WTC11 (cell line): ENCODE data around the gene FOXK1. TPM values are rescaled to one million over a fixed set of nuclear protein-coding genes. Genes with fewer than 3 reads are reported as not detected.

Experiments
- ATAC-seq: fragments of 200-7000 bp; cut with Tn5 transposase; 2 replicates; pipeline ENCODE4 v1.10.0; 2021; ENCODE audit warnings: mild to moderate bottlenecking, moderate library complexity
- CTCF ChIA-PET: fragments of 300-600 bp; sonication (Branson Sonifier 250); formaldehyde crosslinking; loops from one replicate; lab custom pipeline; 2021; ENCODE audit warnings: antibody characterized with exemption; lab: Charles Lee
- POLR2A ChIA-PET: fragments of 350-600 bp; sonication (Branson Sonifier 250); formaldehyde crosslinking; loops from one replicate; lab custom pipeline; 2021; ENCODE audit warnings: antibody characterized with exemption; lab: Charles Lee
- DNase-seq: peaks from one replicate; pipeline ENCODE4 v3.0.0; 2021; ENCODE audit warnings: low spot score
- H3K27ac Mint-ChIP-seq: 2 replicates; pipeline ENCODE4 v1.8.0; 2021; ENCODE audit warnings: mixed read lengths
- H3K27me3 Mint-ChIP-seq: 2 replicates; pipeline ENCODE4 v1.8.0; 2021; ENCODE audit warnings: low read depth, mild to moderate bottlenecking, moderate library complexity, mixed read lengths
- H3K36me3 Mint-ChIP-seq: 2 replicates; pipeline ENCODE4 v1.8.0; 2021; ENCODE audit warnings: mixed read lengths
- H3K4me1 Mint-ChIP-seq: 2 replicates; pipeline ENCODE4 v1.8.0; 2022; ENCODE audit warnings: mixed read lengths
- H3K4me3 Mint-ChIP-seq: 2 replicates; pipeline ENCODE4 v1.8.0; 2021; ENCODE audit warnings: mild to moderate bottlenecking, moderate library complexity, mixed read lengths
- H3K9me3 Mint-ChIP-seq: 2 replicates; pipeline ENCODE4 v1.8.0; 2021; ENCODE audit warnings: mixed read lengths
- CREB1 ChIP-seq: sonication (generic); formaldehyde crosslinking; IDR thresholded peaks from 2 replicates; pipeline ENCODE4 v1.8.0; 2023; ENCODE audit warnings: mild to moderate bottlenecking, missing genetic modification reagents
- CREM ChIP-seq: sonication (generic); formaldehyde crosslinking; IDR thresholded peaks from 2 replicates; pipeline ENCODE4 v1.8.1; 2022; ENCODE audit warnings: mild to moderate bottlenecking, missing genetic modification reagents, moderate library complexity
- HMGA2 ChIP-seq: fragments of 250-450 bp; sonication (Bioruptor Pico); IDR thresholded peaks from 2 replicates; pipeline ENCODE4 v1.4.0; 2021; ENCODE audit warnings: mild to moderate bottlenecking, moderate library complexity
- KAT7 ChIP-seq: sonication (generic); formaldehyde crosslinking; IDR thresholded peaks from 2 replicates; pipeline ENCODE4 v1.8.1; 2023; ENCODE audit warnings: missing genetic modification reagents, mild to moderate bottlenecking, borderline replicate concordance
- NFYB ChIP-seq: sonication (generic); formaldehyde crosslinking; conservative IDR thresholded peaks from 2 replicates; pipeline ENCODE4 v1.8.0; 2022; ENCODE audit warnings: low read depth, missing genetic modification reagents
- SMAD4 ChIP-seq: sonication (generic); formaldehyde crosslinking; IDR thresholded peaks from 2 replicates; pipeline ENCODE4 v1.8.0; 2022; ENCODE audit warnings: mild to moderate bottlenecking, missing genetic modification reagents
- SOX15 ChIP-seq: fragments of 250-450 bp; sonication (Bioruptor Pico); IDR thresholded peaks from 2 replicates; pipeline ENCODE4 v1.9.0; 2021; ENCODE audit warnings: mild to moderate bottlenecking
- TCF7 ChIP-seq: sonication (generic); formaldehyde crosslinking; IDR thresholded peaks from 2 replicates; pipeline ENCODE4 v1.8.0; 2022; ENCODE audit warnings: mild to moderate bottlenecking, low read depth, missing genetic modification reagents, moderate library complexity
- TEAD1 ChIP-seq: sonication (generic); formaldehyde crosslinking; IDR thresholded peaks from 2 replicates; pipeline ENCODE4 v1.8.0; 2022; ENCODE audit warnings: mild to moderate bottlenecking, missing genetic modification reagents
- USF1 ChIP-seq: sonication (generic); formaldehyde crosslinking; IDR thresholded peaks from 2 replicates; pipeline ENCODE4 v1.8.0; 2022; ENCODE audit warnings: mild to moderate bottlenecking, missing genetic modification reagents
- ZBTB43 ChIP-seq: sonication (generic); formaldehyde crosslinking; IDR thresholded peaks from 2 replicates; pipeline ENCODE4 v1.8.1; 2023; ENCODE audit warnings: mild to moderate bottlenecking, missing genetic modification reagents
- ZNF219 ChIP-seq: sonication (generic); formaldehyde crosslinking; IDR thresholded peaks from 2 replicates; pipeline ENCODE4 v1.8.0; 2023; ENCODE audit warnings: missing genetic modification reagents, mild to moderate bottlenecking, borderline replicate concordance
- ZNF317 ChIP-seq: sonication (generic); formaldehyde crosslinking; IDR thresholded peaks from 2 replicates; pipeline ENCODE4 v1.8.1; 2023; ENCODE audit warnings: low read depth, mild to moderate bottlenecking, moderate library complexity, missing genetic modification reagents, borderline replicate concordance
- total RNA-seq: library from RNA; stranded (reverse); gene quantifications from 3 replicates; pipeline ENCODE4 v1.2.3, GENCODE V29; 2021
- TF ChIP-seq, protein P1 (sequence below): sonication (generic); formaldehyde crosslinking; IDR thresholded peaks from 2 replicates; pipeline ENCODE4 v1.8.0; 2022; ENCODE audit warnings: mild to moderate bottlenecking, missing genetic modification reagents
- TF ChIP-seq, protein P2 (sequence below): sonication (generic); formaldehyde crosslinking; IDR thresholded peaks from 2 replicates; pipeline ENCODE4 v1.8.1; 2022; ENCODE audit warnings: low read depth, mild to moderate bottlenecking, moderate library complexity, missing genetic modification reagents, borderline replicate concordance
- TF ChIP-seq, protein P3 (sequence below): sonication (generic); formaldehyde crosslinking; IDR thresholded peaks from 2 replicates; pipeline ENCODE4 v1.8.1; 2022; ENCODE audit warnings: missing genetic modification reagents, borderline replicate concordance
- TF ChIP-seq, protein P4 (sequence below): sonication (generic); formaldehyde crosslinking; IDR thresholded peaks from 2 replicates; pipeline ENCODE4 v1.8.1; 2023; ENCODE audit warnings: mild to moderate bottlenecking, moderate library complexity, missing genetic modification reagents
- TF ChIP-seq, protein P5 (sequence below): sonication (generic); formaldehyde crosslinking; IDR thresholded peaks from 2 replicates; pipeline ENCODE4 v1.8.1; 2023; ENCODE audit warnings: mild to moderate bottlenecking, missing genetic modification reagents
- TF ChIP-seq, protein P6 (sequence below): sonication (generic); formaldehyde crosslinking; conservative IDR thresholded peaks from 2 replicates; pipeline ENCODE4 v1.8.1; 2023; ENCODE audit warnings: mild to moderate bottlenecking, low read depth, missing genetic modification reagents, moderate library complexity
- TF ChIP-seq, protein P7 (sequence below): fragments of 250-450 bp; sonication (Bioruptor Pico); IDR thresholded peaks from 2 replicates; pipeline ENCODE4 v1.9.0; 2021; ENCODE audit warnings: mild to moderate bottlenecking, borderline replicate concordance

The FOXK1 gene
- total RNA-seq, 1 experiment from 2014 or later = 21.9 TPM

GRCh38 chr7:4730971-4731370, 48.9 kb downstream of the FOXK1 start:
- H3K27me3 Mint-ChIP-seq = no peaks in the 10 kb centered on the region
- H3K4me3 Mint-ChIP-seq = no peak overlapping the region
- H3K9me3 Mint-ChIP-seq = no peaks in the 10 kb centered on the region
- ATAC-seq (no peak), DNase-seq (no peak)
- no peaks in the 10 kb centered on the region for H3K4me1 Mint-ChIP-seq
- TF ChIP-seq, protein P1, sequence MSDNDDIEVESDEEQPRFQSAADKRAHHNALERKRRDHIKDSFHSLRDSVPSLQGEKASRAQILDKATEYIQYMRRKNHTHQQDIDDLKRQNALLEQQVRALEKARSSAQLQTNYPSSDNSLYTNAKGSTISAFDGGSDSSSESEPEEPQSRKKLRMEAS (CRISPR knock-in tag) = no peak
- TF ChIP-seq ZNF219 (no peak), TCF7 (no peak), KAT7 (CRISPR knock-in tag) (no peak), ZBTB43 (CRISPR knock-in tag) (no peak), CREB1 (CRISPR knock-in tag) (no peak), HMGA2 (CRISPR knock-in tag) (no peak), NFYB (CRISPR knock-in tag) (no peak), TEAD1 (CRISPR knock-in tag) (no peak)
- TF ChIP-seq, protein P2, sequence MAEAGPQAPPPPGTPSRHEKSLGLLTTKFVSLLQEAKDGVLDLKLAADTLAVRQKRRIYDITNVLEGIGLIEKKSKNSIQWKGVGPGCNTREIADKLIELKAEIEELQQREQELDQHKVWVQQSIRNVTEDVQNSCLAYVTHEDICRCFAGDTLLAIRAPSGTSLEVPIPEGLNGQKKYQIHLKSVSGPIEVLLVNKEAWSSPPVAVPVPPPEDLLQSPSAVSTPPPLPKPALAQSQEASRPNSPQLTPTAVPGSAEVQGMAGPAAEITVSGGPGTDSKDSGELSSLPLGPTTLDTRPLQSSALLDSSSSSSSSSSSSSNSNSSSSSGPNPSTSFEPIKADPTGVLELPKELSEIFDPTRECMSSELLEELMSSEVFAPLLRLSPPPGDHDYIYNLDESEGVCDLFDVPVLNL (CRISPR knock-in tag) = no peak
- TF ChIP-seq, protein P3, sequence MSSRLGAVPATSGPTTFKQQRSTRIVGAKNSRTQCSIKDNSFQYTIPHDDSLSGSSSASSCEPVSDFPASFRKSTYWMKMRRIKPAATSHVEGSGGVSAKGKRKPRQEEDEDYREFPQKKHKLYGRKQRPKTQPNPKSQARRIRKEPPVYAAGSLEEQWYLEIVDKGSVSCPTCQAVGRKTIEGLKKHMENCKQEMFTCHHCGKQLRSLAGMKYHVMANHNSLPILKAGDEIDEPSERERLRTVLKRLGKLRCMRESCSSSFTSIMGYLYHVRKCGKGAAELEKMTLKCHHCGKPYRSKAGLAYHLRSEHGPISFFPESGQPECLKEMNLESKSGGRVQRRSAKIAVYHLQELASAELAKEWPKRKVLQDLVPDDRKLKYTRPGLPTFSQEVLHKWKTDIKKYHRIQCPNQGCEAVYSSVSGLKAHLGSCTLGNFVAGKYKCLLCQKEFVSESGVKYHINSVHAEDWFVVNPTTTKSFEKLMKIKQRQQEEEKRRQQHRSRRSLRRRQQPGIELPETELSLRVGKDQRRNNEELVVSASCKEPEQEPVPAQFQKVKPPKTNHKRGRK = no peak
- POLR2A ChIA-PET = no interaction called here
- no peaks in the 10 kb centered on the region for H3K36me3 Mint-ChIP-seq
- CTCF ChIA-PET = no interaction called here
- H3K27ac Mint-ChIP-seq = no peak overlapping the region

GRCh38 chr7:4731803-4732202, 49.7 kb downstream of the FOXK1 start:
- POLR2A ChIA-PET = no interaction called here
- H3K36me3 Mint-ChIP-seq = no peaks in the 10 kb centered on the region
- H3K4me1 Mint-ChIP-seq = no peaks in the 10 kb centered on the region
- DNase-seq (no peak), ATAC-seq (no peak)
- CTCF ChIA-PET = no interaction called here
- no peaks in the 10 kb centered on the region for H3K27me3 Mint-ChIP-seq
- no peak overlapping the region for H3K27ac Mint-ChIP-seq
- no peak overlapping the region for H3K4me3 Mint-ChIP-seq
- no peaks in the 10 kb centered on the region for H3K9me3 Mint-ChIP-seq
- TF ChIP-seq USF1 (CRISPR knock-in tag) (no peak), ZNF317 (CRISPR knock-in tag) (no peak), SOX15 (CRISPR knock-in tag) (no peak), CREM (CRISPR knock-in tag) (no peak), SMAD4 (CRISPR knock-in tag) (no peak)
- TF ChIP-seq, protein P4, sequence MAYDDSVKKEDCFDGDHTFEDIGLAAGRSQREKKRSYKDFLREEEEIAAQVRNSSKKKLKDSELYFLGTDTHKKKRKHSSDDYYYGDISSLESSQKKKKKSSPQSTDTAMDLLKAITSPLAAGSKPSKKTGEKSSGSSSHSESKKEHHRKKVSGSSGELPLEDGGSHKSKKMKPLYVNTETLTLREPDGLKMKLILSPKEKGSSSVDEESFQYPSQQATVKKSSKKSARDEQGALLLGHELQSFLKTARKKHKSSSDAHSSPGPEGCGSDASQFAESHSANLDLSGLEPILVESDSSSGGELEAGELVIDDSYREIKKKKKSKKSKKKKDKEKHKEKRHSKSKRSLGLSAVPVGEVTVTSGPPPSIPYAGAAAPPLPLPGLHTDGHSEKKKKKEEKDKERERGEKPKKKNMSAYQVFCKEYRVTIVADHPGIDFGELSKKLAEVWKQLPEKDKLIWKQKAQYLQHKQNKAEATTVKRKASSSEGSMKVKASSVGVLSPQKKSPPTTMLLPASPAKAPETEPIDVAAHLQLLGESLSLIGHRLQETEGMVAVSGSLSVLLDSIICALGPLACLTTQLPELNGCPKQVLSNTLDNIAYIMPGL = no peak
- TF ChIP-seq, protein P5, sequence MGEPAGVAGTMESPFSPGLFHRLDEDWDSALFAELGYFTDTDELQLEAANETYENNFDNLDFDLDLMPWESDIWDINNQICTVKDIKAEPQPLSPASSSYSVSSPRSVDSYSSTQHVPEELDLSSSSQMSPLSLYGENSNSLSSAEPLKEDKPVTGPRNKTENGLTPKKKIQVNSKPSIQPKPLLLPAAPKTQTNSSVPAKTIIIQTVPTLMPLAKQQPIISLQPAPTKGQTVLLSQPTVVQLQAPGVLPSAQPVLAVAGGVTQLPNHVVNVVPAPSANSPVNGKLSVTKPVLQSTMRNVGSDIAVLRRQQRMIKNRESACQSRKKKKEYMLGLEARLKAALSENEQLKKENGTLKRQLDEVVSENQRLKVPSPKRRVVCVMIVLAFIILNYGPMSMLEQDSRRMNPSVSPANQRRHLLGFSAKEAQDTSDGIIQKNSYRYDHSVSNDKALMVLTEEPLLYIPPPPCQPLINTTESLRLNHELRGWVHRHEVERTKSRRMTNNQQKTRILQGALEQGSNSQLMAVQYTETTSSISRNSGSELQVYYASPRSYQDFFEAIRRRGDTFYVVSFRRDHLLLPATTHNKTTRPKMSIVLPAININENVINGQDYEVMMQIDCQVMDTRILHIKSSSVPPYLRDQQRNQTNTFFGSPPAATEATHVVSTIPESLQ (CRISPR knock-in tag) = no peak
- TF ChIP-seq, protein P6, sequence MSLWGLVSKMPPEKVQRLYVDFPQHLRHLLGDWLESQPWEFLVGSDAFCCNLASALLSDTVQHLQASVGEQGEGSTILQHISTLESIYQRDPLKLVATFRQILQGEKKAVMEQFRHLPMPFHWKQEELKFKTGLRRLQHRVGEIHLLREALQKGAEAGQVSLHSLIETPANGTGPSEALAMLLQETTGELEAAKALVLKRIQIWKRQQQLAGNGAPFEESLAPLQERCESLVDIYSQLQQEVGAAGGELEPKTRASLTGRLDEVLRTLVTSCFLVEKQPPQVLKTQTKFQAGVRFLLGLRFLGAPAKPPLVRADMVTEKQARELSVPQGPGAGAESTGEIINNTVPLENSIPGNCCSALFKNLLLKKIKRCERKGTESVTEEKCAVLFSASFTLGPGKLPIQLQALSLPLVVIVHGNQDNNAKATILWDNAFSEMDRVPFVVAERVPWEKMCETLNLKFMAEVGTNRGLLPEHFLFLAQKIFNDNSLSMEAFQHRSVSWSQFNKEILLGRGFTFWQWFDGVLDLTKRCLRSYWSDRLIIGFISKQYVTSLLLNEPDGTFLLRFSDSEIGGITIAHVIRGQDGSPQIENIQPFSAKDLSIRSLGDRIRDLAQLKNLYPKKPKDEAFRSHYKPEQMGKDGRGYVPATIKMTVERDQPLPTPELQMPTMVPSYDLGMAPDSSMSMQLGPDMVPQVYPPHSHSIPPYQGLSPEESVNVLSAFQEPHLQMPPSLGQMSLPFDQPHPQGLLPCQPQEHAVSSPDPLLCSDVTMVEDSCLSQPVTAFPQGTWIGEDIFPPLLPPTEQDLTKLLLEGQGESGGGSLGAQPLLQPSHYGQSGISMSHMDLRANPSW = no peak
- TF ChIP-seq, protein P7, sequence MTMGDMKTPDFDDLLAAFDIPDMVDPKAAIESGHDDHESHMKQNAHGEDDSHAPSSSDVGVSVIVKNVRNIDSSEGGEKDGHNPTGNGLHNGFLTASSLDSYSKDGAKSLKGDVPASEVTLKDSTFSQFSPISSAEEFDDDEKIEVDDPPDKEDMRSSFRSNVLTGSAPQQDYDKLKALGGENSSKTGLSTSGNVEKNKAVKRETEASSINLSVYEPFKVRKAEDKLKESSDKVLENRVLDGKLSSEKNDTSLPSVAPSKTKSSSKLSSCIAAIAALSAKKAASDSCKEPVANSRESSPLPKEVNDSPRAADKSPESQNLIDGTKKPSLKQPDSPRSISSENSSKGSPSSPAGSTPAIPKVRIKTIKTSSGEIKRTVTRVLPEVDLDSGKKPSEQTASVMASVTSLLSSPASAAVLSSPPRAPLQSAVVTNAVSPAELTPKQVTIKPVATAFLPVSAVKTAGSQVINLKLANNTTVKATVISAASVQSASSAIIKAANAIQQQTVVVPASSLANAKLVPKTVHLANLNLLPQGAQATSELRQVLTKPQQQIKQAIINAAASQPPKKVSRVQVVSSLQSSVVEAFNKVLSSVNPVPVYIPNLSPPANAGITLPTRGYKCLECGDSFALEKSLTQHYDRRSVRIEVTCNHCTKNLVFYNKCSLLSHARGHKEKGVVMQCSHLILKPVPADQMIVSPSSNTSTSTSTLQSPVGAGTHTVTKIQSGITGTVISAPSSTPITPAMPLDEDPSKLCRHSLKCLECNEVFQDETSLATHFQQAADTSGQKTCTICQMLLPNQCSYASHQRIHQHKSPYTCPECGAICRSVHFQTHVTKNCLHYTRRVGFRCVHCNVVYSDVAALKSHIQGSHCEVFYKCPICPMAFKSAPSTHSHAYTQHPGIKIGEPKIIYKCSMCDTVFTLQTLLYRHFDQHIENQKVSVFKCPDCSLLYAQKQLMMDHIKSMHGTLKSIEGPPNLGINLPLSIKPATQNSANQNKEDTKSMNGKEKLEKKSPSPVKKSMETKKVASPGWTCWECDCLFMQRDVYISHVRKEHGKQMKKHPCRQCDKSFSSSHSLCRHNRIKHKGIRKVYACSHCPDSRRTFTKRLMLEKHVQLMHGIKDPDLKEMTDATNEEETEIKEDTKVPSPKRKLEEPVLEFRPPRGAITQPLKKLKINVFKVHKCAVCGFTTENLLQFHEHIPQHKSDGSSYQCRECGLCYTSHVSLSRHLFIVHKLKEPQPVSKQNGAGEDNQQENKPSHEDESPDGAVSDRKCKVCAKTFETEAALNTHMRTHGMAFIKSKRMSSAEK (CRISPR knock-in tag) = no peak
